IMR-90 (cell line): ENCODE measurements around the gene NDC80.

Experiments
- BHLHE40 ChIP-seq: fragments of 150-350 bp; IDR thresholded peaks from 2 replicates; pipeline ENCODE4 v1.6.1; 2016; ENCODE audit warnings: mild to moderate bottlenecking, low read depth, low read length
- CEBPB ChIP-seq: IDR thresholded peaks from 2 replicates; pipeline ENCODE4 v1.6.1; 2012; ENCODE audit warnings: low read depth, low read length, improper control_type of control experiment
- CHD1 ChIP-seq: IDR thresholded peaks from 2 replicates; pipeline ENCODE4 v1.6.1; 2012; ENCODE audit warnings: low read depth, low read length, improper control_type of control experiment
- FOS ChIP-seq: fragments of 150-350 bp; IDR thresholded peaks from 2 replicates; pipeline ENCODE4 v1.6.1; 2016; ENCODE audit warnings: low read depth, low read length
- MAFK ChIP-seq: IDR thresholded peaks from 2 replicates; pipeline ENCODE4 v1.6.1; 2012; ENCODE audit warnings: low read depth, low read length, improper control_type of control experiment
- MAZ ChIP-seq: IDR thresholded peaks from 2 replicates; pipeline ENCODE4 v1.6.1; 2012; ENCODE audit warnings: low read depth, mild to moderate bottlenecking, low read length, improper control_type of control experiment, moderate library complexity, borderline replicate concordance
- POLR2A ChIP-seq: IDR thresholded peaks from 2 replicates; pipeline ENCODE4 v1.6.1; 2012; ENCODE audit warnings: mild to moderate bottlenecking, low read depth, low read length
- RAD21 ChIP-seq: IDR thresholded peaks from 2 replicates; pipeline ENCODE4 v1.6.1; 2012; ENCODE audit warnings: low read length, improper control_type of control experiment
- RCOR1 ChIP-seq: IDR thresholded peaks from 2 replicates; pipeline ENCODE4 v1.6.1; 2012; ENCODE audit warnings: mild to moderate bottlenecking, low read length, improper control_type of control experiment; ENCODE audit not compliant: insufficient replicate concordance
- SMC3 ChIP-seq: fragments of 150-350 bp; IDR thresholded peaks from 2 replicates; pipeline ENCODE4 v1.6.1; 2016; ENCODE audit warnings: low read depth, mild to moderate bottlenecking, antibody characterized with exemption, low read length, moderate library complexity
- USF2 ChIP-seq: fragments of 150-350 bp; IDR thresholded peaks from 2 replicates; pipeline ENCODE4 v1.6.1; 2017; ENCODE audit warnings: mild to moderate bottlenecking, antibody characterized with exemption, low read length, low read depth
- TF ChIP-seq, protein P1 (sequence below): conservative IDR thresholded peaks from 2 replicates; pipeline ENCODE4 v1.5.1; 2012; ENCODE audit warnings: mild to moderate bottlenecking, low read depth, low read length, improper control_type of control experiment
- TF ChIP-seq, protein P2 (sequence below): fragments of 150-350 bp; IDR thresholded peaks from 2 replicates; pipeline ENCODE4 v1.6.1; 2016; ENCODE audit warnings: low read depth, mild to moderate bottlenecking, low read length, moderate library complexity, borderline replicate concordance

DNA sequence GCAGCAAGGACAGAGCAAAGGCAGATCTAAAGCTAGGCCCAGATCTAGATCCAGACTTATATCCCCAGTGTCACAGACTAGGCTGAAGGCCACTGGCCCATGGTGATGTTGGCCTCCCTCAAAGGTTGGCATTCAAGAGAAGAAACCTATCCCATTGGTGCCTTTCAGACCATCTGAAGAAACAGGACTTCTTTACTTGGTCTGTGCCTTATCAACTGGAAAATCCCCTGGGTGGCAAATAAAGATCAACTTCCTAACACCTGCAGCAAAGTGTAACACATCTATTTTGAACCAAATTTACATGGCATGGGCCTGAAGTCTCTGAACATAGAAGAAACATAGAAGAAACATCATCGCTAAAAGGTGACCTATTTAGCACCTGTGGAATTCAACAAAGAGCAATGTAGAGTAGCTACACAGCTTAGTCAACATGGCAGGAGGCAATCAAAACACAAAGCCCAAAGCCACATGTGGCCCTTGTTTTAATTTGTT lies 35.9 kb upstream of the NDC80 start:
- TF ChIP-seq POLR2A: no peak
- TF ChIP-seq, protein P1, sequence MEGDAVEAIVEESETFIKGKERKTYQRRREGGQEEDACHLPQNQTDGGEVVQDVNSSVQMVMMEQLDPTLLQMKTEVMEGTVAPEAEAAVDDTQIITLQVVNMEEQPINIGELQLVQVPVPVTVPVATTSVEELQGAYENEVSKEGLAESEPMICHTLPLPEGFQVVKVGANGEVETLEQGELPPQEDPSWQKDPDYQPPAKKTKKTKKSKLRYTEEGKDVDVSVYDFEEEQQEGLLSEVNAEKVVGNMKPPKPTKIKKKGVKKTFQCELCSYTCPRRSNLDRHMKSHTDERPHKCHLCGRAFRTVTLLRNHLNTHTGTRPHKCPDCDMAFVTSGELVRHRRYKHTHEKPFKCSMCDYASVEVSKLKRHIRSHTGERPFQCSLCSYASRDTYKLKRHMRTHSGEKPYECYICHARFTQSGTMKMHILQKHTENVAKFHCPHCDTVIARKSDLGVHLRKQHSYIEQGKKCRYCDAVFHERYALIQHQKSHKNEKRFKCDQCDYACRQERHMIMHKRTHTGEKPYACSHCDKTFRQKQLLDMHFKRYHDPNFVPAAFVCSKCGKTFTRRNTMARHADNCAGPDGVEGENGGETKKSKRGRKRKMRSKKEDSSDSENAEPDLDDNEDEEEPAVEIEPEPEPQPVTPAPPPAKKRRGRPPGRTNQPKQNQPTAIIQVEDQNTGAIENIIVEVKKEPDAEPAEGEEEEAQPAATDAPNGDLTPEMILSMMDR: no peak
- no peak for TF ChIP-seq BHLHE40
- no peak for TF ChIP-seq MAFK
- no peak for TF ChIP-seq CEBPB
- TF ChIP-seq, protein P2, sequence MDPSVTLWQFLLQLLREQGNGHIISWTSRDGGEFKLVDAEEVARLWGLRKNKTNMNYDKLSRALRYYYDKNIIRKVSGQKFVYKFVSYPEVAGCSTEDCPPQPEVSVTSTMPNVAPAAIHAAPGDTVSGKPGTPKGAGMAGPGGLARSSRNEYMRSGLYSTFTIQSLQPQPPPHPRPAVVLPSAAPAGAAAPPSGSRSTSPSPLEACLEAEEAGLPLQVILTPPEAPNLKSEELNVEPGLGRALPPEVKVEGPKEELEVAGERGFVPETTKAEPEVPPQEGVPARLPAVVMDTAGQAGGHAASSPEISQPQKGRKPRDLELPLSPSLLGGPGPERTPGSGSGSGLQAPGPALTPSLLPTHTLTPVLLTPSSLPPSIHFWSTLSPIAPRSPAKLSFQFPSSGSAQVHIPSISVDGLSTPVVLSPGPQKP: no peak
- no peak for TF ChIP-seq RAD21
- no peak for TF ChIP-seq SMC3
- TF ChIP-seq FOS: no peak
- no peak for TF ChIP-seq CHD1
- no peak for TF ChIP-seq USF2
- no peak for TF ChIP-seq RCOR1
- TF ChIP-seq MAZ: no peak
